Stimulated activated CD8-positive, alpha-beta memory T cell treated with anti-CD3 and anti-CD28 coated beads, Interleukin-4, amount 100 ng/mL, for 1 hour (primary cell): ENCODE results near the gene MED20.

Experiments used
- DNase-seq, 2 donors: peaks; one replicate each; pipeline ENCODE4 v3.0.0-alpha.2; 2020; ENCODE audit warnings: low read depth in 2 of 2, low spot score in 1 of 2

MED20 gene

GRCh38 chr6:41914869-41915530 lies 5.9 kb downstream of the MED20 start:
- no peak for DNase-seq

GRCh38 chr6:41914343-41914742 lies 6.6 kb downstream of the MED20 start:
- no peak for DNase-seq

- no peak for DNase-seq
Measured at GRCh38 chr6:41909727-41910126, 11.2 kb downstream of the MED20 start.

GRCh38 chr6:41901882-41902519 lies 18.9 kb downstream of the MED20 start:
- peak in 1 of 2 donors; percentile 13 for DNase-seq

GRCh38 chr6:41900861-41901260 lies 20.1 kb downstream of the MED20 start:
- no peak for DNase-seq

GRCh38 chr6:41896281-41896680 lies 24.7 kb downstream of the MED20 start:
- DNase-seq: no peak

- DNase-seq: peak; percentile 83 to 86
Measured at GRCh38 chr6:41895300-41896233, 25.4 kb downstream of the MED20 start, which contains the start of gene USP49. USP49 (minus strand) TSS chr6:41895375; CDS start chr6:41806983, 88,392 bp downstream.

GRCh38 chr6:41894366-41895299 lies 26.3 kb downstream of the MED20 start:
- DNase-seq: no peak

GRCh38 chr6:41892921-41893564 lies 27.9 kb downstream of the MED20 start:
- no peak for DNase-seq

- no peak for DNase-seq
Measured at GRCh38 chr6:41887331-41887751, 33.6 kb downstream of the MED20 start.

GRCh38 chr6:41885930-41886329 lies 35.0 kb downstream of the MED20 start:
- DNase-seq: no peak

- no peak for DNase-seq
Measured at GRCh38 chr6:41884957-41885356, 36.0 kb downstream of the MED20 start.

- DNase-seq: no peak
Measured at GRCh38 chr6:41881506-41881905, 39.4 kb downstream of the MED20 start.

GRCh38 chr6:41878961-41879405 lies 42.0 kb downstream of the MED20 start:
- no peak for DNase-seq

- DNase-seq: no peak
Measured at GRCh38 chr6:41878246-41878645, 42.7 kb downstream of the MED20 start.

GRCh38 chr6:41877051-41877680 lies 43.8 kb downstream of the MED20 start:
- no peak for DNase-seq

GRCh38 chr6:41874741-41875140 lies 46.2 kb downstream of the MED20 start:
- DNase-seq: no peak

- DNase-seq: no peak
Measured at GRCh38 chr6:41872147-41872546, 48.8 kb downstream of the MED20 start.

GRCh38 chr6:41871691-41872090 lies 49.2 kb downstream of the MED20 start:
- no peak for DNase-seq

GRCh38 chr6:41859356-41859755 lies 61.6 kb downstream of the MED20 start:
- DNase-seq: no peak
